Fibroblast of lung (primary cell): ENCODE results near the gene ARMC8. TPM values are rescaled to one million over a fixed set of nuclear protein-coding genes. Genes with fewer than 3 reads are reported as not detected.

ENCODE experiments used
- DNase-seq, 2 donors: peaks; one replicate each; pipeline versions ENCODE4 v3.0.0 to v3.0.0-alpha.2; 2010; ENCODE audit warnings: low read depth in 2 of 2
- H2AFZ ChIP-seq: 2 replicates; pipeline ENCODE4 v1.5.1; 2012; ENCODE audit warnings: low read length, control low read depth, inconsistent platforms
- H3K27ac ChIP-seq: 2 replicates; pipeline ENCODE4 v1.5.1; 2011; ENCODE audit warnings: low read length, control low read depth; ENCODE audit not compliant: insufficient read depth
- H3K27me3 ChIP-seq: 2 replicates; pipeline ENCODE4 v1.5.1; 2011; ENCODE audit warnings: mild to moderate bottlenecking, low read length; ENCODE audit not compliant: control insufficient read depth, insufficient read depth
- H3K36me3 ChIP-seq: 2 replicates; pipeline ENCODE4 v1.5.1; 2011; ENCODE audit warnings: low read length; ENCODE audit not compliant: control insufficient read depth, insufficient read depth
- H3K4me1 ChIP-seq: 2 replicates; pipeline ENCODE4 v1.5.1; 2011; ENCODE audit warnings: low read length; ENCODE audit not compliant: control insufficient read depth, insufficient read depth; ENCODE audit errors: extremely low read depth
- H3K4me2 ChIP-seq: 2 replicates; pipeline ENCODE4 v1.5.1; 2011; ENCODE audit warnings: low read length, control low read depth; ENCODE audit not compliant: insufficient read depth; ENCODE audit errors: extremely low read depth
- H3K4me3 ChIP-seq, 4 experiments: fragments of 200-600 bp in 1 of 4; sonication (generic) in 1 of 4; replicated peaks in 1 of 4; 2 replicates each; pipeline ENCODE4 v1.5.1; 2011 to 2016; ENCODE audit warnings: low read length in 4 of 4, low read depth in 3 of 4, mild to moderate bottlenecking in 3 of 4, control low read depth in 2 of 4, inconsistent platforms in 1 of 4, mixed read lengths in 1 of 4; ENCODE audit not compliant: insufficient read depth in 1 of 4; ENCODE audit errors: control extremely low read depth in 1 of 4
- H3K79me2 ChIP-seq: 2 replicates; pipeline ENCODE4 v1.5.1; 2012; ENCODE audit warnings: mild to moderate bottlenecking, low read length, inconsistent platforms; ENCODE audit not compliant: control insufficient read depth, insufficient read depth
- H3K9ac ChIP-seq: 2 replicates; pipeline ENCODE4 v1.5.1; 2011; ENCODE audit warnings: mild to moderate bottlenecking, low read length, control low read depth; ENCODE audit not compliant: insufficient read depth
- H3K9me3 ChIP-seq: 2 replicates; pipeline ENCODE4 v1.5.1; 2012; ENCODE audit warnings: low read depth, low read length; ENCODE audit not compliant: control insufficient read depth, insufficient read depth
- H4K20me1 ChIP-seq: 2 replicates; pipeline ENCODE4 v1.5.1; 2011; ENCODE audit warnings: low read length; ENCODE audit not compliant: control insufficient read depth, insufficient read depth; ENCODE audit errors: extremely low read depth
- EZH2 ChIP-seq: IDR thresholded peaks from 2 replicates; pipeline ENCODE4 v1.5.1; 2012; ENCODE audit warnings: low read length, control low read depth, mild to moderate bottlenecking; ENCODE audit errors: missing control alignments
- polyA plus RNA-seq, 2 donors: library from polyadenylated mRNA; depleted of rRNA in 1 of 2; stranded (reverse) in 1 of 2; unstranded in 1 of 2; fragments of >200 nt; gene quantifications; 2 replicates each; pipeline ENCODE4 v1.2.1, GENCODE V29; 2011 to 2012; ENCODE audit warnings: missing spikeins in 1 of 2
- total RNA-seq: library from RNA; depleted of rRNA; stranded (reverse); fragments of >200 nt; gene quantifications from 2 replicates; pipeline ENCODE4 v1.2.1, GENCODE V29; 2014
- TF ChIP-seq, protein P1 (sequence below), 2 donors: IDR thresholded peaks in 1 of 2; conservative IDR thresholded peaks in 1 of 2; 1 replicate in 1 of 2; 2 replicates in 1 of 2; pipeline ENCODE4 v1.5.1; 2011 to 2012; ENCODE audit warnings: low read length in 2 of 2, control low read depth in 1 of 2, inconsistent platforms in 1 of 2, low read depth in 1 of 2, mild to moderate bottlenecking in 1 of 2

Gene ARMC8
- total and polyA plus RNA-seq, 2 donors (not counting 1 experiment from before 2014, with no cell fraction given) = 44.7 to 45.9 TPM

DNA sequence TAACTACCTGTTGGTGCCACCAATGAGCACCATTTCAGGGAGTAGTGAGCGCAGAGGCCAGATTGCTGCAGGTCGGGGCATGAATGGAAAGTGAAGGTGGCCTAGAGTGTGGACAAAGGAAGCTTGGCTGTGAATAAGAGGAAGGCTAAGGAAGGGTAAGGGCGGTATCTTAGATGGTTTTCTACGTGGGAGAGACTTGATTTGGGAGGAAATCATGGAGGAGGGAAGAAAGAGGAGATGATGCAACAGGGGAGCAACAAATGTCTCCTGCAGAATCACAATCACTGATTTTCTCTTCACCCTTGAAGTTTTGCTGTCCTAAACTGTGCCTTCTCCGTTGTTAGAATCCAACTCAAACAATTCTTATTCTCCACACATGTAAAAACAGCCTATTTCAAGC, 120.8 kb downstream of the ARMC8 start:
- Histone ChIP-seq H3K4me2 (no peak overlapping the region), H4K20me1 (no peaks in the 10 kb centered on the region), H3K27ac (no peak overlapping the region), H3K79me2 (no peaks in the 10 kb centered on the region), H3K9me3 (no peaks in the 10 kb centered on the region), H3K36me3 (no peaks in the 10 kb centered on the region), H3K4me3 (no peak overlapping the region), H2AFZ (no peak overlapping the region), H3K9ac (no peak overlapping the region), H3K27me3 (no peaks in the 10 kb centered on the region), H3K4me1 (no peaks in the 10 kb centered on the region)
- no peak for DNase-seq
- TF ChIP-seq, protein P1, sequence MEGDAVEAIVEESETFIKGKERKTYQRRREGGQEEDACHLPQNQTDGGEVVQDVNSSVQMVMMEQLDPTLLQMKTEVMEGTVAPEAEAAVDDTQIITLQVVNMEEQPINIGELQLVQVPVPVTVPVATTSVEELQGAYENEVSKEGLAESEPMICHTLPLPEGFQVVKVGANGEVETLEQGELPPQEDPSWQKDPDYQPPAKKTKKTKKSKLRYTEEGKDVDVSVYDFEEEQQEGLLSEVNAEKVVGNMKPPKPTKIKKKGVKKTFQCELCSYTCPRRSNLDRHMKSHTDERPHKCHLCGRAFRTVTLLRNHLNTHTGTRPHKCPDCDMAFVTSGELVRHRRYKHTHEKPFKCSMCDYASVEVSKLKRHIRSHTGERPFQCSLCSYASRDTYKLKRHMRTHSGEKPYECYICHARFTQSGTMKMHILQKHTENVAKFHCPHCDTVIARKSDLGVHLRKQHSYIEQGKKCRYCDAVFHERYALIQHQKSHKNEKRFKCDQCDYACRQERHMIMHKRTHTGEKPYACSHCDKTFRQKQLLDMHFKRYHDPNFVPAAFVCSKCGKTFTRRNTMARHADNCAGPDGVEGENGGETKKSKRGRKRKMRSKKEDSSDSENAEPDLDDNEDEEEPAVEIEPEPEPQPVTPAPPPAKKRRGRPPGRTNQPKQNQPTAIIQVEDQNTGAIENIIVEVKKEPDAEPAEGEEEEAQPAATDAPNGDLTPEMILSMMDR (conservative IDR thresholded peaks at IDR 0.05 in 1 of 2, IDR thresholded peaks at IDR 0.05 in 1 of 2; ENCODE audit: low read depth in 1 of 2, low read length in 2 of 2) = no peak
- TF ChIP-seq EZH2 = no peak

DNA sequence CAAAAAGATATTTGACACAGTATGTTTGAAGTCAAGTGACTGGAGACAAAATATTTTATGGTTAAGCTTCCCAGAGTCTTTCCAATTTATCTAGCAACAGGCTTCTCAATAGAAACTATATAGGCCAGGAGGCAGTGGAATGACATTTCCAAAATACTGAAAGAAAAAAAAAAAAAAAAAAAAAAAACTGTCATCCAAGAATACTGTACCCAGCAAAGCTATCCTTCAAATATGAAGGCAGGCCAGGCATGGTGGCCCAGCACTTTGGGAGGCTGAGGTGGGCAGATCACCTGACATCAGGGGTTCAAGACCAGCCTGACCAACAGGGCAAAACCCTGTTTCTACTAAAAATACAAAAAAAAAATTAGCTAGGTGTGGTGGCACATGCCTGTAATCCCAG, 121.7 kb downstream of the ARMC8 start:
- Histone ChIP-seq H3K9me3 (no peaks in the 10 kb centered on the region), H3K36me3 (no peaks in the 10 kb centered on the region), H3K9ac (no peak overlapping the region), H3K27ac (no peak overlapping the region), H2AFZ (no peak overlapping the region), H3K79me2 (no peaks in the 10 kb centered on the region), H3K4me2 (no peak overlapping the region), H3K4me3 (no peak overlapping the region), H3K27me3 (peaks cover 2% of the 10 kb centered on the region), H3K4me1 (no peaks in the 10 kb centered on the region), H4K20me1 (no peaks in the 10 kb centered on the region)
- no peak for DNase-seq
- TF ChIP-seq, protein P1 (conservative IDR thresholded peaks at IDR 0.05 in 1 of 2, IDR thresholded peaks at IDR 0.05 in 1 of 2; ENCODE audit: low read depth in 1 of 2, low read length in 2 of 2) = no peak
- TF ChIP-seq EZH2 = no peak

DNA sequence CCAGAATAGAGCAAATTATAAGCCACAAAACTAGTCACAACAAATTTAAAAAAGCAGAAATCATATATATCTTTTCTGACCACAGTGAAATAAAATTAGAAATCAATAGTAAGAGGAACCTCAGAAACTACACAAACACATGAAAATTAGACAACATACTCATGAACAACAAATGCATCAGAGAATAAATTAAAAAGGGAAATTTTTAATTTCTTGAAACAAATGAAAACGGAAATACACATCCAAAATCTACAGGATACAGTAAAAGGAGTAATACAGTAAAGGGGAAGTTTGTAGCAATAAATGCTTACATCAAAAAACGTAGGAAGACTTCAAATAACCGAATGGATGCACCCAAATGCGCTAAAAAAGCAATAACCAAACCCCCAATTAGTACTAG, 123.4 kb downstream of the ARMC8 start:
- Histone ChIP-seq H3K36me3 (no peaks in the 10 kb centered on the region), H3K27me3 (peaks cover 2% of the 10 kb centered on the region), H3K9ac (no peak overlapping the region), H3K4me3 (no peak overlapping the region), H3K4me1 (no peaks in the 10 kb centered on the region), H3K9me3 (no peaks in the 10 kb centered on the region), H3K4me2 (no peak overlapping the region), H3K27ac (no peak overlapping the region), H3K79me2 (no peaks in the 10 kb centered on the region), H4K20me1 (no peaks in the 10 kb centered on the region), H2AFZ (no peak overlapping the region)
- TF ChIP-seq, protein P1 (conservative IDR thresholded peaks at IDR 0.05 in 1 of 2, IDR thresholded peaks at IDR 0.05 in 1 of 2; ENCODE audit: low read depth in 1 of 2, low read length in 2 of 2) = no peak
- TF ChIP-seq EZH2 = no peak
- no peak for DNase-seq
